Mammary epithelial cell (primary cell): ENCODE measurements around the gene PRADC1.

Source experiments
- CTCF ChIP-seq, 2 donors: IDR thresholded peaks in 1 of 2; conservative IDR thresholded peaks in 1 of 2; 2 replicates each; pipeline ENCODE4 v1.5.1; 2011 to 2012; ENCODE audit warnings: inconsistent platforms in 2 of 2, low read length in 2 of 2, mild to moderate bottlenecking in 2 of 2, control low read depth in 1 of 2, low read depth in 1 of 2; ENCODE audit not compliant: insufficient read depth in 1 of 2; ENCODE audit errors: extremely low read depth in 1 of 2
- EZH2 ChIP-seq: IDR thresholded peaks from 2 replicates; pipeline ENCODE4 v1.6.1; 2012; ENCODE audit warnings: low read length, inconsistent platforms, borderline replicate concordance

DNA sequence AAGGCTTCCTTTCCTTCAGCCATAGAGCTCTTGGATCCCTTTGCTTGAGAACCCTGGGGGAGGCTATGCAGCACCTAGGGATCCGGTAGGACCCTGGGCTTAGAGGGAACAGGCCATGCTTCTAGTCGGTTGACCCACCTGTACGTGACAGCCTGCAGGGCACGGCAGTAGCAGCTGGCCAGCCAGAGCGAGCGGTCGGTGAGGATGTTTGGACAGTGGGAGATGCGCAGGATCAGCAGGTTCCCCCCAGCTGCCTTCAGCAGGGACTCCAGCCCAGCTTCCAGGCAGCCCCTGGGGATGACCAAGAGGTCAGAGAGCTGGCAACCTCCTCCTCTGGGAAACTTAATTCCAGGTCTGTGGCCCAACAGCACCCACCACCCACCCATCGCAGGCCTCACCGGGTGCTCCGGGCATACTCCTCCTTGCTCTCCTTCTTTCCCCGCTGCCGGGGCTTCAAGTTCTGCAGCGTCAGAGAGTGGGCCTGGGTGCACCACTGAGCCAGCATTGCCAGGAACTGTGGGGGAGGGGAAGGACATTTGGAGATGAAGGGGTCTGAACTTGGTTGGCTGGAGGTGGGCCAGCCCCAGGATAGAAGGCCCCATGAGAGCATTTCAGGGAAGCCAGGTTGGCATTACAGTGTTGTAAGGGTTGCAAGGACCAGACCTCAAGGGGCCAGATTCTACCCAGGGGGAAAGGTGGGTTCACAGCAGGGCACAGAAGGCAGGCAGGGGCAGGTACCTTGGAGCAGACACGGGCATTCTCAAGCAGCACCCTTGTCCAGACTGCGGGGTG lies 30.7 kb upstream of the PRADC1 start:
- TF ChIP-seq EZH2: no peak
- no peak for TF ChIP-seq CTCF (conservative IDR thresholded peaks at IDR 0.05 in 1 of 2, IDR thresholded peaks at IDR 0.05 in 1 of 2; ENCODE audit: extremely low read depth in 1 of 2, insufficient read depth in 1 of 2, low read depth in 1 of 2, low read length in 2 of 2)
